ENCODE data around the gene MIPEP. TPM values are rescaled to one million over a fixed set of nuclear protein-coding genes. Genes with fewer than 3 reads are reported as not detected.

The MIPEP gene
- polyA plus RNA-seq, 2 of the 4 experiments (the other 2 are of a cell fraction): 21.6 to 32.8 TPM

- WGBS (ENCODE audit: missing lambda C conversion rate): 37% methylated on average over 8 of the region's 11 CpGs
- ChIA-PET POLR2A (no interaction called here), CTCF (interaction anchor here (0.6 to 1.6 kb wide), 8 partner anchors 9 to 174 kb away, joined by 3 to 5 read pairs (median 4); no protein-coding TSS in a partner anchor)
- Histone ChIP-seq H3K27ac (peak overlapping the region in 1 of 2 experiments; percentile 57; a peak in 3 of 6 replicates), H3K4me2 (no peak overlapping the region; the same call in 2 of the 3 replicates), H3K4me1 (peaks cover 10% of the 10 kb centered on the region; the same call in 1 of the 3 replicates), H3K9me3 (no peaks in the 10 kb centered on the region), H3K4me3 (no peak overlapping the region)
- DNase-seq (ENCODE audit: low read depth in 1 of 2, low spot score in 1 of 2): peak in 1 of 2 experiments; percentile 38
- TF ChIP-seq ATOH8 (CRISPR knock-in tag; IDR thresholded peaks at IDR 0.05; ENCODE audit: low read depth) (no peak), CBX2 (IDR thresholded peaks at IDR 0.05; ENCODE audit: borderline replicate concordance, low read depth) (no peak), CTCF (IDR thresholded peaks at IDR 0.05) (peak; percentile 37; the same call in 2 of the 3 replicates), NFE2L2 (conservative IDR thresholded peaks at IDR 0.05; ENCODE audit: low read length) (no peak), EHMT2 (IDR thresholded peaks at IDR 0.05; ENCODE audit: low read depth) (no peak), ZFP36 (IDR thresholded peaks at IDR 0.05; ENCODE audit: borderline replicate concordance, partially characterized antibody) (no peak), RAD21 (conservative IDR thresholded peaks at IDR 0.05 in 1 of 2, IDR thresholded peaks at IDR 0.05 in 1 of 2) (peak; percentile 66 to 72), CBX8 (IDR thresholded peaks at IDR 0.05) (no peak), MYC (IDR thresholded peaks at IDR 0.05; ENCODE audit: borderline replicate concordance, low read length) (no peak), FOSB (CRISPR knock-in tag; IDR thresholded peaks at IDR 0.05) (no peak), SMC3 (IDR thresholded peaks at IDR 0.05) (peak; percentile 63)
- FAIRE-seq: no peak
- ATAC-seq: peak; percentile 39 to 97; a peak in 4 of 6 replicates
Observed at GRCh38 chr13:23715762-23716235, 173.4 kb downstream of the MIPEP start.

GRCh38 chr13:23715092-23715761 is 174.0 kb downstream of the MIPEP start:
- Histone ChIP-seq H3K9me3 (no peaks in the 10 kb centered on the region), H3K4me3 (no peak overlapping the region), H3K4me2 (no peak overlapping the region), H3K27ac (no peak overlapping the region; a peak in 1 of 6 replicates), H3K4me1 (peaks cover 10% of the 10 kb centered on the region; the same call in 1 of the 3 replicates)
- ChIA-PET CTCF (interaction anchor here (0.9 to 1.6 kb wide), 7 partner anchors 9 to 174 kb away, joined by 3 to 5 read pairs (median 4); no protein-coding TSS in a partner anchor), POLR2A (no interaction called here)
- ATAC-seq: peak in 1 of 2 experiments; percentile 33; a peak in 2 of 6 replicates
- no peak for FAIRE-seq
- TF ChIP-seq CHD2 (IDR thresholded peaks at IDR 0.05; ENCODE audit: low read length, partially characterized antibody): no peak
- 81% methylated on average over 6 of the region's 19 CpGs for WGBS (ENCODE audit: missing lambda C conversion rate)
- DNase-seq (ENCODE audit: low read depth in 1 of 2, low spot score in 1 of 2): no peak

DNA sequence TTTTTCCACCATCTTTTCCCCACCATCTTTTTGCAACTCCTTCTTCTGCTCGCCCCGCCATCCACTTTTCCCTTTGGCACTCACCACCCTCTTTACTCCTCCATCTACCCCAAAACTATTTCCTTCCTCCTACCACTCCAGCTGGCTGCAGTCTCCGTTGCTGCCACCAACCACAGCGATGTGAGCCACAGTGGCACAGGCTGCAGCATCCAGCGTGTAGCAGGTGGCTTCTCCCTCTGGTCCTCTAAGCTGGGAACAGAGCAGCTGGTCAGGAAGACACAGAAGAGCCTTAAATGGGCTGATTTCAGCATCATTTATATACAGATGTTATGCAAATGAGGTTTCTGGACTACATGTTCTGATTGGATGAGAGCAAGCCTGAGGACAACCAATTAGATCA is 174.5 kb downstream of the MIPEP start:
- FAIRE-seq: no peak
- no peak for ATAC-seq
- TF ChIP-seq KDM1A (IDR thresholded peaks at IDR 0.05; ENCODE audit: low read depth) (no peak), HES2 (IDR thresholded peaks at IDR 0.05) (no peak), FOXS1 (CRISPR knock-in tag; IDR thresholded peaks at IDR 0.05) (no peak), HEYL (CRISPR knock-in tag; IDR thresholded peaks at IDR 0.05) (no peak), CHD2 (IDR thresholded peaks at IDR 0.05; ENCODE audit: low read length, partially characterized antibody) (no peak), CEBPB (IDR thresholded peaks at IDR 0.05) (no peak), CHD4 (IDR thresholded peaks at IDR 0.05; ENCODE audit: borderline replicate concordance) (no peak)
- Histone ChIP-seq H3K4me3 (no peak overlapping the region), H3K4me2 (no peak overlapping the region), H3K27ac (no peak overlapping the region), H3K9me3 (no peaks in the 10 kb centered on the region), H3K4me1 (peaks cover 10% of the 10 kb centered on the region; the same call in 1 of the 3 replicates)
- no peak for DNase-seq (ENCODE audit: low read depth in 1 of 2, low spot score in 1 of 2)
- WGBS (ENCODE audit: missing lambda C conversion rate): 81% methylated on average over 4 of the region's 5 CpGs
- ChIA-PET CTCF (no interaction called here), POLR2A (no interaction called here)
